GM18873 (cell line): ENCODE measurements around the gene RHOBTB1.

ENCODE experiments used
- ATAC-seq: cut with Tn5 transposase; IDR thresholded peaks from one replicate; pipeline ENCODE4 v1.9.1; 2021; ENCODE audit warnings: mild to moderate bottlenecking, moderate library complexity, moderate number of reproducible peaks; ENCODE audit not compliant: unreplicated experiment, low FRiP score

RHOBTB1 gene

GRCh38 chr10:60943316-60944057, 498 bp downstream of the RHOBTB1 start:
- ATAC-seq, result no peak

DNA sequence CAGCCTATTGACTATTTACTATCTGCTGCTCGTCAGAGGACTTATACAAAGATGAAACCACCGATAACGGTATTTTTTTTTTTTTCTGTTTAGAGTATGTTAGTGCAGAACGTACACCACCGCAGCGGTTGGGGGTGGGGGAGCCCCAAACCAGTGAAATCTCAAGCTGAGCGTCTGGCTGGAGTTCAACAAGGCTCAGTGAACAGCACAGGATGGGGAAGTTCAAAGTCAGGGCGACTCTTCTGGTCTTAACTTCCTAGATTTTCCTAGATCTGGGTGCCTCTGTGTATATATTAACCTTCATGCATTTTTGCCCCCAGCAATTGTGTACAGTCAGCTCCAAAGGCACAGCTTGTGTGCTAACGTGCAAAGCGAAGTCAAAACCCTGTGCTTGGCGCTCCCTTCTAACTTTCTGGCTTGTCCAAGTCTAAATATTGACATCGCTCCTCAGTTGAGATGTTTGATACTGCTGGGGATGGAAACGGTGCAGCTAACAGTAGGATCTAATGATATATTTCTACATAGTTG, 1.1 kb downstream of the RHOBTB1 start:
- peak; percentile 56 for ATAC-seq

DNA sequence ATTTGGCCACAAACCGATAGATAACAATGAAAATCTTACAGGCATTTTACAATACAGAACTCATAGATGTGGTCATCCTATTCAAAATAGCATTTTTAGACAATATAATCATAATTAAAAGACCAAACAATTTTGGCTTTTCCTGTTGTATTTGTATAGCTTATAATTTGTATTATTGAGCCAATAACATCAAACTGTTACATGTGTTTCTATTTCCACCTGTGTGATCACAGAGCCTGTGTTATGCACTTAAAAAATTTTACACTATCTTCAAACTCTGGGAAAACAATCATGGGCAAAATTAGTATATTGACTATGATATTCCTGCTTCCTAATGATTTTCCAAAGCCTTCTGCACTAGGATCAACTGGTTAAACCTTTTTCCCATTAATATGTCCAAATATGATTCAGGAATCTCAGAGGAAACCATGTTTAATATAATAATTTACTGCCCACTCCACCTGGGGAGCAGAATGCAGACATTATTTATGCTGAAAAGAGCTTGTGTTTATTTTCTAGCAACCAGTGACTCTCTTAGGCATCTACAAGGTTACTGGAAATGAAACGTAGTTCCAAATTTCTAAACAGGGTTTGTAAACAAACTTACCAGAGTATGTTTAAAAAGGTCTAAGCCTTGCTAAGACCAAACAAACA, 1.7 kb downstream of the RHOBTB1 start:
- no peak for ATAC-seq

DNA sequence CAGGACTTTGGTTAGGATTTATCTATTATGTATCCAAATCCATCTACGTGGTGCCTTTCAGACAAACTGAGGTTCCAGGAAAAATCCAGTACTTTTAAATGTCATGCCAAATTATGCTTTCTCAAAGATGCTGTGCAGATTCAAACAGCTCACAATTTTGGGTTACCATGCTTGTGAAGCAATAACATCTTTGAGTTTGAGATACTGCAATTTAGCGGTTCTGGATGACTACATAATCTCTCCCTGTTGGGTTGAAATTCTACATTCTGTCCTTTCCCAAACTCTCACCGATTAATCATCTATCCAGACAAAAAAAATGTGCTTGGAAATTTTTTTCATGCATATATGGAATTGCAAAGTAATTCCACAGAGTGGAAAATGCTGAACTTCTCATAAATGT, 3.5 kb downstream of the RHOBTB1 start:
- no peak for ATAC-seq

- ATAC-seq, result no peak
Measured at GRCh38 chr10:60937784-60938654, 6.0 kb downstream of the RHOBTB1 start.

- ATAC-seq, result no peak
Measured at GRCh38 chr10:60937022-60937421, 7.0 kb downstream of the RHOBTB1 start.

- no peak for ATAC-seq
Measured at GRCh38 chr10:60934215-60935175, 9.5 kb downstream of the RHOBTB1 start.

GRCh38 chr10:60932756-60933155, 11.2 kb downstream of the RHOBTB1 start:
- ATAC-seq, result no peak

- ATAC-seq, result no peak
Measured at GRCh38 chr10:60930237-60930636, 13.7 kb downstream of the RHOBTB1 start.

DNA sequence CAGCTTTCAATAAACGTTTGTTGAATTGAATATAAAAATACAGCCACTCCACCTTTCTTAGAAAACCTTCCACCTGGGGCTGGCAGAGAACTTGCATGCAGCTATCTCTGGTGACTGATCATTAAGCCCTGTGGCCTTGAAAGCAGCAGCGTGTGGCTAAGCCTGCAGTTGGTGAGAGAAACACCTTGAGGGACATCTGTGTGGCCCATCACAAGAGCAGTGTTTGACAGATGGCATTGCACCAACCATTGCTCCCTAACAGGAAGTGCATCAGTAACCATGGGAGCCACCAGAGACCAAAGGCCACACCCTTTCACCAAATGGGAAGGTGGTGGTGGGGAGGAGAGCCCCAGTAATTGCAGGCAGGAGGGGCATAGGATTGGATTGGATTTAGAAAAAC, 22.4 kb downstream of the RHOBTB1 start:
- no peak for ATAC-seq

GRCh38 chr10:60920479-60920878, 23.5 kb downstream of the RHOBTB1 start:
- ATAC-seq, result no peak

DNA sequence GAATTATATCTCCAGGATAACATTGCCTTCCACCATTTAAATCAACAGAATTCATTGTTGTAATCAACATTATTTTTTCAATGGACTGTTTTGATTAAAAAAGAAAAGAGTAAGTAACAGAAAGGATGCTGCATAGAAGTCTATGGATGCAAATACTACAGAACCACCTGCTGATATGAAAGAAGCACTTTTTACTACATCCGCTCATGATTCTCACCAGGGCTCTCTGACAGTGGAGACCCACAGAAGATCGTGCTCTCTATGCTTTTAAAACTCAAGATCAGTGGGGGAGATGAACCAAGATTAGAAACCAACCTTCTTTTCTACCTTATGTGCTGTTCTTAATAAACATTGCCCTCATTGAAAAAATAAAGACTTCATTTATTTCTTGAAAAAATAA, 24.4 kb downstream of the RHOBTB1 start:
- no peak for ATAC-seq

DNA sequence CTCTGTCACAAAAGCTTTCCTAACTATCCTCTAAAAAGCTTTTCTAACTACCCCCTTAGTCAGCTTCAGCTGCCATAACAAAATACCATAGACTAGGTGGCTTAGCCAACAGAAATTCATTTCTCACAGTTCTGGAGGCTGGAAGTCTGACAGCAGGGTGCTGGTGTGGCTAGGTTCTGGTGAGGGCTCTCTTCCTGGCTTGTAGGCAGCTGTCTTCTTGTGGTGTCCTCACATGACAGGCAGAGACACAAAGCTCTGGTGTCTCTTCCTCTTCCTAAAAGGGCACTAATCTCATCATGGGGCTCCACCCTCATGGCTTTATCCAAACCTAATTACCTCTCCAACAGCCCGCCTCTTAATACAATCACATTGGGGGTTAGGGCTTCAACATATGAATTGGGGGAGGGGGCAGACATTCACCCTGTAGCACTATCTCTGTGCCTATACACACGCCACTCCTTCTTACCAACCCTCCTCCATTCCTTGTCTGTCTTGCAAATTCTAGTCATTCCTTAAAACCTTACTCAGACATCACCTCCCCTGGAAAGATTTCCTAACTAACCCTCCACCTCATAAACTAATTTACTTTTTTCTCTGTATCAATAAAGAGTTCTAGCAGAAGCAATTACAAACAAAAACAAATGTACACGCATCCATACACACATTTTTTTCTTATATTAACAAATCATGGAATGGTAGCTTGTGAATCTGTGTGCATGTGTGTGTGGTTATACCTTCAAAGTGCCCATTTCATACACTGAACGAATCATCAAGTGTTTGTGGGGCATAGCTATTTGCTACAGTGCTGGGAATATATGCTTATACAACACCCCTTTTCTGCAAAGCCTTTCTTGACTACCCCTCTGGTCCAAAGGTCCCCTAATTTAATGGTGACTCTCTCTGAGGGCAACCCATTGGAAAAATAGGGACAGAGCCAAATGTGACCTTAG, 26.4 kb downstream of the RHOBTB1 start:
- ATAC-seq, result no peak

GRCh38 chr10:60916025-60916424, 28.0 kb downstream of the RHOBTB1 start:
- ATAC-seq, result no peak

- ATAC-seq, result no peak
Measured at GRCh38 chr10:60914690-60915141, 29.3 kb downstream of the RHOBTB1 start.

DNA sequence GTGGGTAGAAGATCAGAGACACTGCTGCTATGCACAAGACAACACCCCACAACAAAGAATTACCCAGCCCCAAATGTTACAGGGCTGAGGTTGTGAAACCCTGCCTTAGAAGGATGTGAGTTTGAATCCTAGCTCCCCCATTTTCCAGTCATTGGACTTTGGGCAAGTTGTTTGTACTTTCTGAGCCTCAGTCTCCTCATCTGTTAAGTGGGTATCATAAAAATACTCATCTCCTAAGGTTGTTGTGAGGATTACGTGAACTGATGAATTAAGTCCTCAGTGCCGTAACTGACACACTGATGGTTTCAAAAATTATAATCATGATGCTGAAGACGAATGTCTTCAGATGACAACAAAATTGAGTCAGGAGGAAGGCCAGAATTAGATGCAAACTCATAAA, 30.3 kb downstream of the RHOBTB1 start:
- ATAC-seq, result no peak

DNA sequence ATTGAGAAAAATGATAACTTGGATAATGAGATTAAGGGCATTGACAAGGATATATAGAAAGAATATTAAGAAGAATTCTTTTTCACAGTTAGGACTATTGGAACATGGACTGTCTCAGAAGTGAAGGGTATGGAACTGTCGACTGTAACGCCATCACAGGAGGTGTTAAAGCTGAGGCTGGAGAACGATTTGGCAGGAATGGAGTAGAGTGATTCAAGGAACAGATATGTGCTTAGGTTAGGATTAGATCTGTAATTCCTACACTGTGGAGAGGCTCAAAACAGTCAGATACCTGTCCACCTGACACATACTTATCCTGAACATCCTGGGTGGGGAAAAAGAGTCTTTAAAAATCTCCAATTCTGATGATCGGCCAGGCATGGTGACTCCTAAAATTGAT, 30.9 kb downstream of the RHOBTB1 start:
- ATAC-seq, result no peak

DNA sequence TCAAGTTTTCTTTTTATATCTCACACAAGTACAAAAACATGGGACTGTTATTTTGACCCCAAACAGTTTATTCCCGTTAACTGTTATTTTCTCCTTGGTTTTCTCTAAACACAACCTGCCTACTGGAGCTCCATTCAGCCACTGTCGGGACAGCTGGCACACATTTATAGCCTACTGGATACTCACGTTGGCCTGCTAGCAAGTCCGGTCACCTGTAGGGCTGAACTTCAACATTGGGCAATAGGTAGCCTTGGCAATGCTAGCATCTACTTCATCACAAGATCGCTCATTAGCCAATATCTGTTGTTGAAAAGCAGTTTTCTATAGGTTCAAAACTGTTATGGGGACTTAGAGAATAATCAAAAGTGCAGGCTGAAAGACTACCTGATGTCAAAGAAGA, 32.3 kb downstream of the RHOBTB1 start:
- no peak for ATAC-seq

DNA sequence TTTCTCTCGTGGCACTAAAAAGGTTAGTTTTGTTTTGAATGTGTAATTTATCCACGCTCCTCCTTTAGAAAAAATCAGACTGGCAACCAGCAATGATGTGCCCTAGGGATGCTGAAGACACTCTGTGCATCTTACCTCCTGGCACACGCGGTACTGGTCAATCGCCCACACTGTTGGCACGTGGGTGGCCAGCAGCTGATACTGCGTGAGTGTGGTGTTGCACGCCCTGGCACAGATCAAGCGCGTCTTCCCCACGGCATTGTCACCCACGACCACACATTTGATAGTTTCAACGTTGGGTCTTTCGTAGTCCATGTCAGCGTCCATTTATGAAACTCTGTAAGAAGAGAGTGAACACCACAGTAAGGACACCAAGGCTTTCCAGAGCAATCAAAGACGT, 32.8 kb downstream of the RHOBTB1 start:
- no peak for ATAC-seq
